KOPT-K1 (cell line): Measurements from ENCODE around the gene DNAJB2.

ENCODE experiments used
- H3K27ac ChIP-seq: fragments of 200-600 bp; sonication (generic); 2 replicates; pipeline ENCODE4 v1.5.1; 2016; ENCODE audit warnings: antibody characterized with exemption, mild to moderate bottlenecking, low read depth, low read length; ENCODE audit not compliant: poor library complexity, severe bottlenecking
- H3K36me3 ChIP-seq: fragments of 200-600 bp; sonication (generic); 2 replicates; pipeline ENCODE4 v1.5.1; 2017; ENCODE audit warnings: antibody characterized with exemption, mild to moderate bottlenecking, low read length, moderate library complexity; ENCODE audit not compliant: insufficient read depth
- H3K9me3 ChIP-seq: fragments of 200-600 bp; sonication (generic); 2 replicates; pipeline ENCODE4 v1.5.1; 2017; ENCODE audit warnings: antibody characterized with exemption, low read length, mild to moderate bottlenecking; ENCODE audit not compliant: insufficient read depth, poor library complexity, severe bottlenecking

Gene DNAJB2

GRCh38 chr2:219272995-219273394 is 6.2 kb upstream of the DNAJB2 start:
- H3K27ac ChIP-seq = no peak overlapping the region
- H3K9me3 ChIP-seq = no peaks in the 10 kb centered on the region
- no peaks in the 10 kb centered on the region for H3K36me3 ChIP-seq

DNA sequence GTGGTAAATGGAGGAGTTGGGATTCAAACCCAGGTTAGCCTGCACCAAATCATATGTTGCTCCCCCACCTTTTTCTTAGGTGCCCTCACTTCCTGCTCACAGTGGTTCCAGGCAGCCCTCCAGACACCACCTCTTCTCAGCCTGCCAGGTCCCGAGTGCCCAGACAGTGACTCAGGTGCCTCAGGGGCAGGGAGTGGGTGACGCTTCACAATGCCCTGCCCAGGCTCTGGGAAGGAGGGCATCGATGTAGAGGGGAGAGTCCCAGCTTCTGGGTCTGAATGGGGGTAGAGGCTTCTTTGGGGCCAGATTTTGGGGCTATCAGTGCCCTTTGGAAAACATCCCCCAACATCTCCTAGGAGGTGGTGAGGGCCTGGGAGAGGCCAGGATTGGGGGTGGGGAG is 5.2 kb upstream of the DNAJB2 start:
- Histone ChIP-seq H3K9me3 (no peaks in the 10 kb centered on the region), H3K36me3 (no peaks in the 10 kb centered on the region), H3K27ac (no peak overlapping the region)

GRCh38 chr2:219274361-219274921 is 4.7 kb upstream of the DNAJB2 start:
- no peaks in the 10 kb centered on the region for H3K9me3 ChIP-seq
- H3K27ac ChIP-seq = no peak overlapping the region

GRCh38 chr2:219277703-219278654 is 1.2 kb upstream of the DNAJB2 start:
- Histone ChIP-seq H3K27ac (no peak overlapping the region), H3K36me3 (no peaks in the 10 kb centered on the region), H3K9me3 (no peaks in the 10 kb centered on the region)

More at GRCh38 chr2:219274361-219274921, 4.7 kb upstream of the DNAJB2 start:
- no peaks in the 10 kb centered on the region for H3K36me3 ChIP-seq

DNA sequence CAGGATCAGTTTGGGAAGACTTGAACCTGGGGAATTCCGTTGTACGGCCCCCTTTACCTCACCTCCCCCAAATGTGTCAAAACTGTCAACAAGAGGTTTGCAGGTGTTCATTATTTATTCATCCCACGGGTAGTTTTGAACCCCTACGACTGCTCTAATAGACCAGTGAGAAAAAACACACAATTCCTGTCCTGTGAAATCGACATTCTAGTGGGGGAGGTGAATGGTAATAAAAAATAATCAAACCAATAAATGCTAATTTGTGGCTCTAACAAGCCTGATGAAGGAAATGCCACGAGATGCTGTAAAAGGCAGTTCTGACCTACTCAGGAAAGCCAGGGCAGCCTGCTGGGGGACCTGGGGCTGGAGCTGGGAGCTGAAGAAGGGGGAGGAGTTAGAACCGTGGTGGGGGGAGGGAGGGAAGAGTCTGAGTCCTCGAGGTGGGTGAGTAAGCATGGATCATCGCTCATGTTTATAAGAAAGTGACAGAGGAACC is 463 bp upstream of the DNAJB2 start:
- Histone ChIP-seq H3K27ac (peak overlapping the region; percentile 54), H3K9me3 (no peaks in the 10 kb centered on the region), H3K36me3 (no peaks in the 10 kb centered on the region; the same call in 1 of the 2 replicates)

DNA sequence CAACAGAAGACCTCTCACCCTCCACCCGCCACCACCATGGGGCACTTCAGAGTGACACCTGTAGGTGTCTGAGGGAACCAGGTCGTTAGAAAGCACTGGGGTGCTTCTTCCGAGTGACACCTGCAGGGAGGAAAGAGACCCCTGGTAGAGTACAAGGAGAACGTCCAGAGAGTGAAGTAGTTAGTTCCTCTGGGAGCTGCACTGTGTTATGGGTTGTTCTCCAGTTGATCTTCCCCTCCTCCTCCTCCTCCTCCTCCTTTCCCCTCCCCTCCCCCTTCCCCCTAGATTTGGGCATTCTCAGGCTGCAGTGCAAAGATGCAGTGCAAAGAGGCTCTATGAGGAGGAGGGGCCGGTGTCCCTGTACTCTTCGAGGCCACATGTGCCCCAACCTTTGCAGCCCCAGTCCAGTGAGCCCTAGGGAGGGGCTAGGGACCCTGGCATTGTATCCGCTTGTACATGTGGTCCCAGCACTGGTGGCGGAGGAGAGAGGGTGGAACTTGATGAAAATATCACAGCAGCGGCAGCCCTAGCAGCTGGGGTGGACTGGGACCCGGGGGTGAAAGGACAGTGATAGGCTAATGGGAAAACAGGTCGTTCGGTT is 850 bp downstream of the DNAJB2 start:
- H3K36me3 ChIP-seq = no peaks in the 10 kb centered on the region; the same call in 1 of the 2 replicates
- H3K9me3 ChIP-seq = no peaks in the 10 kb centered on the region
- peak overlapping the region; percentile 54 for H3K27ac ChIP-seq

- H3K27ac ChIP-seq = no peak overlapping the region
- H3K36me3 ChIP-seq = no peaks in the 10 kb centered on the region; the same call in 1 of the 2 replicates
- no peaks in the 10 kb centered on the region for H3K9me3 ChIP-seq
Observed at GRCh38 chr2:219280651-219281050, 1.5 kb downstream of the DNAJB2 start.

DNA sequence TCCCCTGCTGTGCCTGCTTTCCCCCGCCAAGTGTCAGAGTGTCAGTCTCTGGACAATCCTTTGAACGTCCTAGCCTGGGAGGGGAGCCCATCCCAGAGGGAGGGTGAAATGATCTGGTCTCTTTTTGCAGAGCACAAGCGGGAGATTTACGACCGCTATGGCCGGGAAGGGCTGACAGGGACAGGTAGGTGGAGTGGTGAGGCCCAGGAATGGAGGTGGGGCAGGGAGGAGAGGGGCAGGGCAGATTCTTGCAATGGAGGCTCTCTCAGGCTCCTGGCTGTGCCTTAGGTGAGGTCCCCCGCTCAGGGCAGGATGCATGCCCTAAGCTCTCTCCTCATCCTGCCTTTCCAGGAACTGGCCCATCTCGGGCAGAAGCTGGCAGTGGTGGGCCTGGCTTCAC is 2.4 kb downstream of the DNAJB2 start:
- no peak overlapping the region for H3K27ac ChIP-seq
- H3K36me3 ChIP-seq = no peaks in the 10 kb centered on the region; the same call in 1 of the 2 replicates
- no peaks in the 10 kb centered on the region for H3K9me3 ChIP-seq

DNA sequence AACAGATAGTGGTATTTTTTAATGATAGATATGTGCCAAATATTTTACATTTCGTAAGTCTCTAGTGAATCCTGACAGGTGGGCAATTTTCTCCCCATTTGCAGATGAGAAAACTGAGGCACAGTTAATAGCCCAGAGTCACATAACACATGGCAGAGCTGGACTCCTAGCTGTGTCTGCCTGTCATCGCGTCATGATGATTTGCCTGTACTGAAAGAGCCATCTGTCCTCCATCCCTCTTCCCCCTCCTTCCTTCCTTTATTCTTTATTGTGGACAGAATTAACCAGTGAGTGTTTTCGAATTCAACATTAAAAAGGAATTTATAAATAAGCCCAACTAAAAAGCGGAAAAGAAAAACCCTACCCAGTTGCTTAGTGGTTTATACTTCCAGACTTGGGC is 3.2 kb downstream of the DNAJB2 start:
- H3K36me3 ChIP-seq = no peaks in the 10 kb centered on the region; the same call in 1 of the 2 replicates
- H3K27ac ChIP-seq = no peak overlapping the region
- H3K9me3 ChIP-seq = no peaks in the 10 kb centered on the region

DNA sequence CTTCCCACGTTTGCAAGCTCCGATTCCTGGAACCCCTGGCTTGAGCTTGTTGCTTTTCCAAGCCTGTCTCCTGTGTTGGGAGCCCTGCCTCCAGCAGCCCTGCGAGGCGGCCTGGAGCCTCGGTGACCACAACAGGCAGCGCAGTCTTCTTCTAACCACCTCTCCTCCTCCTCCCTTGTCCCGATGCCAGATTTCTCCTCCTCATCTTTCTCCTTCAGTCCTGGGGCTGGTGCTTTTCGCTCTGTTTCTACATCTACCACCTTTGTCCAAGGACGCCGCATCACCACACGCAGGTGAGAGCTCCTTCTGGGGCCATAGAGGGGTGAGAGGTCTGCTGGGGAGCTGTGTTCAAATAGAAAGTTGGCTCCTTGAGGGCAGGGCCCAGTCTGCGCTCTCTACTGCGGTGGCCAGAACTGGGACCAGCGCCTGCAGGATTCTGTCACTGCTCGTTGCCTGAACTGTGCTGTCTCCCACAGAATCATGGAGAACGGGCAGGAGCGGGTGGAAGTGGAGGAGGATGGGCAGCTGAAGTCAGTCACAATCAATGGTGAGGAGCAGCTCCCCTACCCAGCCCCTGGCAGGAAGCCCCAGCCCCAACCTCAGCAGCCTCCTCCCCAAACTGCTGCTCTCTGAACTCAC is 3.9 kb downstream of the DNAJB2 start:
- no peaks in the 10 kb centered on the region; the same call in 1 of the 2 replicates for H3K36me3 ChIP-seq
- H3K9me3 ChIP-seq = no peaks in the 10 kb centered on the region
- no peak overlapping the region for H3K27ac ChIP-seq

GRCh38 chr2:219284501-219285372 is 5.6 kb downstream of the DNAJB2 start:
- no peak overlapping the region for H3K27ac ChIP-seq
- no peaks in the 10 kb centered on the region; the same call in 1 of the 2 replicates for H3K36me3 ChIP-seq
- no peaks in the 10 kb centered on the region for H3K9me3 ChIP-seq

- Histone ChIP-seq H3K36me3 (no peaks in the 10 kb centered on the region; the same call in 1 of the 2 replicates), H3K27ac (no peak overlapping the region), H3K9me3 (no peaks in the 10 kb centered on the region)
Observed at GRCh38 chr2:219285373-219285735, 6.2 kb downstream of the DNAJB2 start.

- Histone ChIP-seq H3K9me3 (no peaks in the 10 kb centered on the region), H3K27ac (no peak overlapping the region), H3K36me3 (no peaks in the 10 kb centered on the region; the same call in 1 of the 2 replicates)
Observed at GRCh38 chr2:219285894-219286425, 6.8 kb downstream of the DNAJB2 start.
